Breast epithelium (tissue), 4 donors: Measurements from ENCODE around the gene AMPH. TPM values are rescaled to one million over a fixed set of nuclear protein-coding genes. Genes with fewer than 3 reads are reported as not detected.

Experiments
- DNase-seq, 2 donors: peaks; one replicate each; pipeline ENCODE4 v3.0.0-alpha.2; 2019; ENCODE audit warnings: low spot score in 2 of 2
- H3K27ac ChIP-seq, 2 donors: fragments of 200-600 bp; sonication (generic) in 1 of 2; one replicate each; pipeline ENCODE4 v1.5.1; 2016 to 2019; ENCODE audit warnings: mild to moderate bottlenecking in 1 of 2
- H3K27me3 ChIP-seq, 2 donors: fragments of 200-600 bp; sonication (generic) in 1 of 2; one replicate each; pipeline versions ENCODE4 v1.5.1 to v1.6.0; 2017 to 2019; ENCODE audit warnings: control low read depth in 1 of 2, mild to moderate bottlenecking in 1 of 2
- H3K36me3 ChIP-seq: fragments of 200-600 bp; one replicate; pipeline ENCODE4 v1.5.1; 2019
- H3K4me1 ChIP-seq, 2 donors: fragments of 200-600 bp; sonication (generic); one replicate each; pipeline ENCODE4 v1.5.1; 2016 to 2019; ENCODE audit warnings: control low read depth in 1 of 2
- H3K4me3 ChIP-seq, 3 donors: fragments of 200-600 bp; sonication (generic); 1 replicate in 2 of 3; 2 replicates in 1 of 3; pipeline ENCODE4 v1.5.1; 2016 to 2019; ENCODE audit warnings: mild to moderate bottlenecking in 3 of 3, moderate library complexity in 2 of 3
- H3K9me3 ChIP-seq, 2 donors: fragments of 200-600 bp; sonication (generic) in 1 of 2; one replicate each; pipeline ENCODE4 v1.5.1; 2016 to 2019; ENCODE audit warnings: control low read depth in 1 of 2
- POLR2A ChIP-seq: fragments of 450-650 bp; IDR thresholded peaks from one replicate; pipeline ENCODE4 v1.6.1; 2016; ENCODE audit warnings: antibody characterized with exemption, mild to moderate bottlenecking, moderate library complexity
- POLR2AphosphoS5 ChIP-seq, 3 donors: sonication (generic); formaldehyde crosslinking; IDR thresholded peaks; one replicate each; pipeline ENCODE4 v1.6.1; 2017; ENCODE audit warnings: antibody characterized with exemption in 3 of 3
- intact Hi-C: fragments of 100-400 bp; cut with DNase I; formaldehyde crosslinking; loops from one replicate; pipeline ENCODE4 v1.15.1; 2023; ENCODE audit warnings: low total_unique reads
- total RNA-seq, 3 donors: library from RNA; depleted of rRNA; stranded (reverse); fragments of >200 nt; gene quantifications; one replicate each; pipeline ENCODE4 v1.1.0, GENCODE V29; 2016
- TF ChIP-seq, protein P1 (sequence below), 3 donors: fragments of 450-650 bp; IDR thresholded peaks; one replicate each; pipeline ENCODE4 v1.5.1; 2016 to 2017; ENCODE audit warnings: antibody characterized with exemption in 3 of 3, mild to moderate bottlenecking in 3 of 3, moderate library complexity in 3 of 3

The AMPH gene
- total RNA-seq, 3 donors from 2014 or later = 5.0 to 31.0 (median 15.1) TPM

DNA sequence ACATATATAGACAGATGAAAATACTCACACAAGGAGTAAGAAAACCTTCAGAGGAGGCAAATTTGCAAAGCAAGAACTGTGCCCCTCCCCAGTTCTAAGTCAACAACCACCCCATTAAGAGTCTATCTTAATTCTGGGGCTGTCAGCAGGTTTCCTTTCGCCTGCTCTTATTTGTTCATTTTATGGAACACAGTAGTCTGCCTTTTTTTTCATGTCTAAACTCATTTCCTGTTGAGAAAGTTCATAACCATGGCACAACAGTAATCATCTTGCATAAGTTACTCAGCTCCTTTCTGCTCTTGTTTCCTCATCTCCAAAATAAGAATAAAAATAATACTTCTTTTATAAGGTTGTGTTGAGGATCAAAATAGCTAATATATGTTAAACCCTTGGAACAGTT lies 25.8 kb upstream of the AMPH start:
- Histone ChIP-seq H3K9me3 (peaks cover 0 to 3% of the 10 kb centered on the region in 2 donors), H3K4me1 (no peaks in the 10 kb centered on the region), H3K27ac (no peak overlapping the region), H3K27me3 (no peaks in the 10 kb centered on the region), H3K36me3 (no peaks in the 10 kb centered on the region), H3K4me3 (no peak overlapping the region)
- TF ChIP-seq, protein P1, sequence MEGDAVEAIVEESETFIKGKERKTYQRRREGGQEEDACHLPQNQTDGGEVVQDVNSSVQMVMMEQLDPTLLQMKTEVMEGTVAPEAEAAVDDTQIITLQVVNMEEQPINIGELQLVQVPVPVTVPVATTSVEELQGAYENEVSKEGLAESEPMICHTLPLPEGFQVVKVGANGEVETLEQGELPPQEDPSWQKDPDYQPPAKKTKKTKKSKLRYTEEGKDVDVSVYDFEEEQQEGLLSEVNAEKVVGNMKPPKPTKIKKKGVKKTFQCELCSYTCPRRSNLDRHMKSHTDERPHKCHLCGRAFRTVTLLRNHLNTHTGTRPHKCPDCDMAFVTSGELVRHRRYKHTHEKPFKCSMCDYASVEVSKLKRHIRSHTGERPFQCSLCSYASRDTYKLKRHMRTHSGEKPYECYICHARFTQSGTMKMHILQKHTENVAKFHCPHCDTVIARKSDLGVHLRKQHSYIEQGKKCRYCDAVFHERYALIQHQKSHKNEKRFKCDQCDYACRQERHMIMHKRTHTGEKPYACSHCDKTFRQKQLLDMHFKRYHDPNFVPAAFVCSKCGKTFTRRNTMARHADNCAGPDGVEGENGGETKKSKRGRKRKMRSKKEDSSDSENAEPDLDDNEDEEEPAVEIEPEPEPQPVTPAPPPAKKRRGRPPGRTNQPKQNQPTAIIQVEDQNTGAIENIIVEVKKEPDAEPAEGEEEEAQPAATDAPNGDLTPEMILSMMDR (IDR thresholded peaks at IDR 0.05) = no peak
- TF ChIP-seq POLR2AphosphoS5 (IDR thresholded peaks at IDR 0.05) (no peak), POLR2A (no peak)
- no peak for DNase-seq
- intact Hi-C loops = no loop called here

DNA sequence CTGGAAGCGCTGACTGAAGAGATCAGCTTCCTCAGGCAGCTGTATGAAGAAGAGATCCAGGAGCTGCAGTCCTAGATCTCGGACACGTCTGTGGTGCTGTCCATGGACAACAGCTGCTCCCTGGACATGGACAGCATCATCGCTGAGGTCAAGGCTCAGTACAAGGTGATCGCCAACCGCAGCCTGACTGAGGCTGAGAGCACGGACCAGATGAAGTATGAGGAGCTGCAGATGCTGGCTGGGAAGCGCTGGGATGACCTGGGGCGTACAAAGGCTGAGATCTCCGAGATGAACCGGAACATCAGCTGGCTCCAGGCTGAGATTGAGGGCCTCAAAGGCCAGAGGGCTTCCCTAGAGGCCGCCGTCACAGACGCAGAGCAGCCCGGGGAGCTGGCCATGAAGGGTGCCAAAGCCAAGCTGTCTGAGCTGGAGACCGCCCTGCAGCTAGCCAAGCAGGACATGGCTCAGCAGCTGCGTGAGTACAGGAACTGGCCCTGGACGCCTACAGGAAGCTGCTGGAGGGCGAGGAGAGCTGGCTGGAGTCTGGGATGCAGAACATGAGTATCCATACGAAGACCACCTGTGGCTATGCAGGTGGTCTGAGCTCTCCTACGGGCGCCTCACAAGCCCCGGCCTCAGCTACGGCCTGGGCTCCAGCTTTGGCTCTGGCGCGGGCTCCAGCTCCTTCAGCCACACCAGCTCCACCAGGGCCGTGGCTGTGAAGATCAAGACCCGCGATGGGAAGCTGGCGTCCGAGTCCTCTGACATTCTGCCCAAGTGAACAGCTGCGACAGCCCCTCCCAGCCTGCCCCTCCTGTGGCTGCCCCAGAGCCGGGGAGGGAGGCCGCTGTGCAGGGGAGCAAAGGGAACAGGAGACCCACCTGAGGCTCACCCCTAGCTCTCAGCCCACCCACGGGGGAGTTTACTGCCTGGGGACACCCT lies 24.9 kb upstream of the AMPH start:
- Histone ChIP-seq H3K4me3 (no peak overlapping the region), H3K27me3 (no peaks in the 10 kb centered on the region), H3K27ac (no peak overlapping the region), H3K9me3 (peaks cover 0 to 3% of the 10 kb centered on the region in 2 donors), H3K4me1 (no peaks in the 10 kb centered on the region), H3K36me3 (no peaks in the 10 kb centered on the region)
- no peak for TF ChIP-seq POLR2AphosphoS5 (IDR thresholded peaks at IDR 0.05)
- no peak for DNase-seq
- intact Hi-C loops = no loop called here

DNA sequence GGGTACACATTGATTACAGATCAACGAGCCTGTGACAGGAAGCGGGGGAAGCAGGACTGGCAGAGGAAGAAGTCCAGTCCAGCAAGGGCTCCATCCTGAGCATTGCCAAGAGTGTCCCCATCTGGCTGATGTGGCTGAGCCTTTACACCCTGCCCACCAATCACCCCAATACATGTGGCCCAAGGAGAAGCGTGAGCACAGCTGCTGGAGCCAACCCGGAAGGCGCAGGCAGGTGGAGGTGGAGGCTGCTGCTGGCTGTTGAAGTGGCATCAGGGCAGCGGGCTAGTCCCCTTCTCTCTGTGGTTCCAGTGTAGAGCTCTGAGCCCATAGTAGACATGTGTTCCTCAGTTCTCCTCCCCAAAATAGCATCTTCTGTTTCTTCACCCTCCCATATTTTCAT lies 6.8 kb upstream of the AMPH start:
- intact Hi-C loops = no loop called here

DNA sequence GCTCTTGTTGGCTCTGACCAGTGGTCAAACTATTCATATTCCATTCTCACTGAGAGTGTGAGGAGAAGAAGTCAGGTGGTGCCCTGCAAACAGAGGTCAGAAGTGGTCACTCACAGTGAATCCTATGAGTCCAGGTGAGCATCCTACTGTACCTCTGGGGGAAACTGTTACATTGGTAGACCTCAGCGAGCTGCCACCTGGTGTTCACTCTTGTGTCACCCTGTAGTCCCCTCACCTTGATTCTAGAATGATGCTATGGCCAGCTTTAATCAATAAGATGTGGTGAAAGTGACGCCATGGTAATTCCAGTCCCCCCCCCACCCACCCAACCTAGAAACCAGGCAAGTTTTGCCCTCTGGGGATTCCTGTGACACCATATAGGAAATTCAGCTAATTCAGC lies 1.2 kb upstream of the AMPH start:
- H3K27ac ChIP-seq = no peak overlapping the region
- H3K9me3 ChIP-seq = no peaks in the 10 kb centered on the region
- H3K4me1 ChIP-seq = peaks cover 0 to 5% of the 10 kb centered on the region in 2 donors

More for the DNA sequence above, 6.8 kb upstream of the AMPH start:
- no peak for DNase-seq
- Histone ChIP-seq H3K36me3 (no peaks in the 10 kb centered on the region), H3K27ac (no peak overlapping the region), H3K9me3 (no peaks in the 10 kb centered on the region), H3K4me3 (no peak overlapping the region), H3K27me3 (no peaks in the 10 kb centered on the region), H3K4me1 (no peaks in the 10 kb centered on the region)
- no peak for TF ChIP-seq POLR2AphosphoS5 (IDR thresholded peaks at IDR 0.05)
- TF ChIP-seq POLR2A = no peak
- TF ChIP-seq, protein P1 (IDR thresholded peaks at IDR 0.05) = no peak

DNA sequence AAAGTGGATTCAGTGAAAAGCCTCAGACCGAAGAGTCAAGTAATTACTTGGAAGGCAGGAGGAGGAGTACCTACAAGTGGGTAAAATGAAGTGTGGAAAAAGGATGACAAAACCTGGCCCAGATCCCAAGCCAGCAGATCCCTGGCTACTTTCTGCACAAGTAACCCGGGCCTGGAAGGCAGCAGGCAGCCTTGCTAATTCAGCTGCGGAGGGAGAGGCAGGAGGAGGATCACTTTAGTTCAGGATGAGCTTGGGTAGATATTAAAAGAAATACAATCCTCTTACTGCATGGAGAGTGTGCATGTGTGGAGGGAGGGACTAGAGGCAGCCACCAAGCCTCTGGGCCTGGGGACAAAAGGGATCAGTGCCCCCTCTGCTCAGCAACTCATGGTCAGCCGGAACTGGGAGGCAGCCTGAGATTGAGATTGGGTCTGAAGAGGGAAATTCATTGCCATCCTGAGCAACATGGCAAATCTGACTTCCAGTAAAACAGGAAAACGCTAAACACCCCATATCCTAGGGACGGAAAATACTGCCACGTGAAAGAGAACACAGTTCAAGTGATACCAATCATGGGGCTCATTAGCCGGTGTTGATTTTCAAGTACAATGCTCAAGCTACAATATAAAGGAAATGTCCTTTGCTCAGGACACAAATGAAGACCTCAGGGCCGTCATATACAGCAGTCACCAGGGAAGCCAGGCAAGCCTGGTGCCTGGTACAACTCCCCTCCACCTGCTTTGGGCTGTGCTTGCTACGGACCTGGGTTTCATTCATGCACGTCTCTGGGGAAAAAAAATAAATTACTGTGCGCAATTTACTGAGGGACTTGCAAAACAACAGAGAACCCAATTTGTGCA lies 1.3 kb downstream of the AMPH start:
- Histone ChIP-seq H3K36me3 (no peaks in the 10 kb centered on the region), H3K9me3 (peaks cover 0 to 6% of the 10 kb centered on the region in 2 donors), H3K27me3 (peaks cover 0 to 22% of the 10 kb centered on the region in 2 donors), H3K4me3 (peak overlapping the region in 2 of 3 donors; percentile 62 to 82), H3K27ac (no peak overlapping the region), H3K4me1 (peaks cover 0 to 5% of the 10 kb centered on the region in 2 donors)
- TF ChIP-seq POLR2A (no peak), POLR2AphosphoS5 (IDR thresholded peaks at IDR 0.05) (no peak)
- TF ChIP-seq, protein P1 (IDR thresholded peaks at IDR 0.05) = no peak
- intact Hi-C loops = no loop called here
- DNase-seq = no peak

More for the DNA sequence above, 1.2 kb upstream of the AMPH start:
- TF ChIP-seq, protein P1 (IDR thresholded peaks at IDR 0.05) = no peak
- no peak for TF ChIP-seq POLR2AphosphoS5 (IDR thresholded peaks at IDR 0.05)
- no peak for TF ChIP-seq POLR2A
- DNase-seq = no peak
- no peak overlapping the region for H3K4me3 ChIP-seq
- H3K27me3 ChIP-seq = peaks cover 0 to 22% of the 10 kb centered on the region in 2 donors
- intact Hi-C loops = no loop called here
- no peaks in the 10 kb centered on the region for H3K36me3 ChIP-seq
